HG02943 (cell line): ENCODE data around the gene MIPEP.

Experiments used
- ATAC-seq: cut with Tn5 transposase; IDR thresholded peaks from one replicate; pipeline ENCODE4 v1.9.1; 2021; ENCODE audit warnings: mild to moderate bottlenecking, low read depth, moderate library complexity; ENCODE audit not compliant: unreplicated experiment

MIPEP gene

DNA sequence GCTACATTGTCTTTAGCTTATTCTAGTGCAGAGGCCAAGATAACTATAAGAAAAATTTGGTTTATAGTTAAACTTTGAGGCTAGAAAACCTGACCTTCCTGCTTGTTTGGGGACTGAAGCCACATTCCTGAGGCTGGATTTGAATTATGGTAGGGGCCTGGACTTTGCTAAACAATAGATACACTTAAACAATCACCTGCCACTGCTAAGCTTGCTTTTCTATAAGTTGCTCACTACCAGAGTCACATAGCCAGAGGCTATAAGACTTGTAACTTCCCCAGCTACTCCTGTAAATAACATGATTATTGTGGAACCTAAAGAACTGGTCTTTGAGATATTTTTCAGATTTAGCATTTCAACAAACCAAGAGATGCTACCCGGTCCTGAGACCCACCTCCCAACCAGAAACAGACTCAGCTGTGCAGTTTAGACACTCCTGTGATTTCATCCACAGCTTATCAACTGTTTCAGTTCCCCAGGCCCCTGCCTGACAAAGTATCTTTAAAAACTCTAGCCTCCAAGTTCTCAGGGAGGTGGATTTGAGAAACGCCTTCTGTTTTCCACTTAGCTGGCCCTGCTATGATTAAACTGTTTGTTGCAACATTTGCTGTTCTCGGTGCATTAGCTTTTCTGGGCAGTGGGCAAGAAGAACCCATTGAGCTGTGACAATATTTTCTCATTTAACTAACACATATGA lies 77.7 kb downstream of the MIPEP start:
- ATAC-seq, result no peak

GRCh38 chr13:23810685-23811240 lies 78.4 kb downstream of the MIPEP start:
- ATAC-seq, result no peak

DNA sequence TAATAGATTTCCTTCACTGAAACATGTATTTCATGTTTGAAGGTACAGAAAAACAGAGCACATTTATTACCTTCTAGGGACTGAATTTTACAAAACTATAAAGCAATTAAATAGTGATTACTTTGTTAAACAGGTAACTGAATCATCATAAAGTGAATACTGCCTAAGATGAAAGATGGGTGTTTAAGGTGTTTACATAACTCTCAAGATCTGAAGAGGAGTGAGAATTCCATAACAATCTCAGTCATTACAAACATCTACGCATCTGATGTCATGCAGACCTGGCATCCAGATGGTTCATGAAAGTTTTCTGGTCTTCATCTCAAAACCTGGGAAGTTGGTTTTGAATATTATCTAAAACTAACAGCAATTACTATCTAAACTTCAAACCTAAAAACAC lies 80.4 kb downstream of the MIPEP start:
- no peak for ATAC-seq

GRCh38 chr13:23806874-23807526 lies 82.2 kb downstream of the MIPEP start:
- ATAC-seq, result peak; percentile 32

DNA sequence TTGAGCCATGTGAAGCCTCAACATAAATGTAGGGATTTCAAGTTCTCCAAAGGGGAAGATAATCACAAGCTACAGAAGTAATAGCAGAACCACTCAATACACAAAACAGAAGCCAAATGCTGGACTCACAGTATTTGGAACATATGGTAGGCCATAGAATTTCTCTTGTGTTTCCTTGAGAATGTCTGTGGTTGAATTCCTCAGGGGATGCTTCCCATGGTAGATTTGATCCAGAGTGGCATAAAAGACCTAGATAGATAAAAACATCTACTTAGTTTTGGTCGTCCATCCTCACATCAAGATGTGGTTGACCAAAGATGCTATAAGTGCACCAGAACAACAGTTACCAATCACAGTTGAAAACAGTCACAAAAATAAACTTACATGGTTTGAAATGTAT lies 83.4 kb downstream of the MIPEP start:
- no peak for ATAC-seq

DNA sequence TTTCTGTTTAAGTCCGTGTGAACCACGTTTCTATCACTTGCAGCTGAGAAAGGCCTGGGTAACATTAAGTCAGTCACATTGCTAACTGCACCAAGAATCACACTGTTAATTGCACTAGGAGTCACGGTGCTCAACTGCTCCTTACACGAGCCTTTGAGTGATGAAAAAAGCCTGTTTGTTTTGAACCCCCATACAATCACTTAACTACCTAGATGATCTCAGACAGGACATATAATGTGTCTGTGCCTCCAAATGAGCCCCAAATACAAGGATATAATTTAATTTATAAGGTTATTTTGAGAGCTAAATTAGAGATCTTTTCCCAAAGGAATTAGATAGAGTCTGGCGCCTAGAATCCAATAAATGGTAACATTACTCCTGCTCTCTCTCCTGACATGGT lies 84.1 kb downstream of the MIPEP start:
- ATAC-seq, result no peak

DNA sequence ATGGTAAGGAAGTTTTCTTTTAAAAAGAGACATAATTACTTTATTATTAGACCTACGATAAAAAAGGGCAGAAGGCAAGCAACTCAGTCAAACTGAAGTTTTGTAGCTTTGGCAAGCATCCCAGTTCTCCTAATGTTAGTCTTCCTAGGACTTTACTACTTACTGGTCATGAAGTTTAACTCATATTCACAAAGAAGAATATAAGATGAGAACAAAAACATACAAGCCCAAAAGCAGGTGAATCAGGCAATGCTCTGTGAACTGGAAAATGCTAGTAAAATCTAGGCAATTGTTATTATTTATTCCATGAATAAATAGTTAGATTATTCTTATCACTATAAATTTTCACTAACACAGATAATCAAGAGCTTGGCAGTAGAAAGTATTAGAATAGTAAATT lies 85.0 kb downstream of the MIPEP start:
- ATAC-seq, result no peak

DNA sequence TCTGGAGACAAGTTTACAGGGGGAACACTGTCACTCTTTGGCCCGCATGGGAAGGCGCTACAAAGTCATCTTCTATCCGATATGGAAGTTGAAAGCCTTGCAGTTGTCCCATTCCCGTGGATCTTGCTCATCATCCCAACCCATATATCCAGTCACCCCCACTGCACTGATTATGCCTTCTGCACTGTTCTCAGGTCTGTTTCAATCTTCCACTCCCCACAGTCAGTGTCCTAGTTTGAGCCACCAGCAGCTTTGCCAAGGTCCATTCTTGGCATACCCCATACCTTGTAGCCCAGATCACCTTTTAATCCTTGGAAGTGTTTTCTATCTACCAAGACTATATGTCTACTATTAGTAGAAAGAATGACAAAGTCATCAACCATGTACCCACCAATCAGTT lies 88.1 kb downstream of the MIPEP start:
- no peak for ATAC-seq

- ATAC-seq, result peak; percentile 89
Observed at GRCh38 chr13:23799945-23800344, 89.3 kb downstream of the MIPEP start.

DNA sequence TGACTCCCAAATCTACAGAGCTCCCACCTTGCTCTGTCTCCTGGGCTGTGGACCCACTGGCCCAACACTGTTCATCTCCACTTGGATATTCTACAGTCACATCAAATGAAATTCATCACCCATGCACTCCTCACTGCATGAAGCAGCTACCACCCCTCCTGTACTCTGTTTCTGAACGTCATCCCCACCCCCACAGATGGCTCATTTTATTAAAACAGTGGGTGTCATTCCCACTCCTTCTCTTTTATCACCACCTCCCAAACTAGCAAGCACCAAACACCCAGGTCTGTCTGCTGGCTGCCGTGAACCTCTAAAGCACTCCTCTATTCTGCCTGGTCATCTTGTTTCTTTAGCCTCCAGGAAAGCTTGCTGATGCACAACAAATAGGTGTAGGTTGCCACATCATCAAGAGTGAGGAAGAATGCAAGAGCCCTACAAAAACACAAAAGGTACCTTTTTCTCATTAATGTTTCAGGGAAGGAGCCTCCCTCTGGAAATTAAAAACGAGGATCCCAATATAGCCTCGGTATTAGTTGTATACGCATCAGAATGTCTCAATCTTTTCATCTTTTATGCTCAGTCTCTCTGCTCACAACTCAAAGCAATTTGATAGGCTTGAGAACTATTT lies 91.8 kb downstream of the MIPEP start:
- no peak for ATAC-seq

DNA sequence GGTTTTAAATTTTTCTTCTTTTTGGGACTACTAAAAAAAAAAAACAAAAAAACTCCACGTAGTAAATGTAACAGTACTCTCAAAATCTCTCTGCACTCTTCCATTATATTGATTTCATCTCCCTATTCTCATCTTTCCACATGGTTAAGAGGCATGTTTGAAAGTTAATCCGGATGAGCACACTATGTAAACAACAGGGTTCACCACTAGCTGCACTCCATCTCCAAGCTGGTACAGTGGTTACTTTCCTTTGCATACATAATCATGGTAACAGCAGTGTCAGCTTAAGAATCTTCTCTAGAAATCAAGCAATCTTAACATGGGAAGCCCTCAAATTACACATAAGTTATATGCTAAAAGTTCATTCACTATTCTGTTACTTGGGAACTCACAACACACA lies 92.6 kb downstream of the MIPEP start:
- ATAC-seq, result no peak

DNA sequence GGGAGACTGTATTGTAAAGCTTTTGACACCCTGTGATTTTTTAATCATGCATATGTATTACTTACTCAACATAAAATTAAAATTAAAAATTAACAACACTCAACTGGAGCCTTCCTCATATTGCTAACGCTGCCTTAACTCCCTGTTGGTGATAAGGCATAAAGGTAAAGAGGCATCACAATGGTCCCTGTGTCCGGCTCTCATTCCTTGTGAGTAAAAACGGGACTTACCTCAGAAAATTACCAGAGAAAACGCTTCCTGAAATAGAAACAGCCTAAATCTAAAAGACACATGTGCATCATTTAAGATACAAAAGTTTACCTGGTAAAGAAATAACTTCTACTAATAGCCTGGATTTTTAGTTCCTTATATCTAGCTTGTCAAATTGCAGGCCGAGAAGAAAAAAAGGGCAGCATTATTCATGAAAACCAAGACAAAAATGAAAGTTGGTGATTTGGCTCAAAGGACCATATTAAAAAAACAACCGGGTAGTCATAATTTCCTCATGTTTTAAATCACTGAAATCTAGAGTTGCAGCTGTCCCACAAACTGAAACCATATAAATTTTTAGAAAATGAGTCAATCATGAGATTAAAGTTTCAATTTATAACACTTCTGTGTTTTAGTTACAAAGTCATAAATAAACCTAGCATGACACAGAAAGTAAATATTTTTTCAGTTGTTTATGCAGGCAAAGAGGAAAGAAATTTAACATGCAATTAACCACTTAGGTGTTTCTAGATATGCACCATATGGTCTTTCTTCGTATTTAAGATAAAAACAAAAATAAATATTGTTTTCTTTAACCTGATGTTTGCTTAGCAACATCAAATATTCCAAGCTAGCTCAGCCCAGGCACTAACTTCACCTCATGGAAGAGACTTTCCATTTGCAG lies 94.7 kb downstream of the MIPEP start:
- ATAC-seq, result no peak

DNA sequence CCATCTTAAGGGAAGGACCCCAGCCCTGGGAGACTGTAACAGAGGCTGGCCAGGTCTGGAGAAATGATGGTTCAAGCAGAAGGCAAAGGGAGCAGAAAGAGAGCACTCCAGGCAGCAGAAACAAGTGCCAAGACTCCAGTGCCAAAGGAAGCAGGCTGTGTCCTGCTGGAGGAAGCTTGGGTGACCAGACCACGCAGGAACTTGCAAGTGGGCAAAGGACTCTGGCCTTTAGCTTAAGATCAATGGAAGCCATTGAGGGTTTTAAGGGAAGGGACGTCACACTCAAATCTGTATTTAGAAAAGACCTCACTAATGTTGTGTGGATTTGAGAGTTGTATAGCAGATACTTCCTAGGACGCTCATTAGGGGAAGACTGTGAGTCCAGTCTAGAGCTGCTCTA lies 95.5 kb downstream of the MIPEP start:
- no peak for ATAC-seq

DNA sequence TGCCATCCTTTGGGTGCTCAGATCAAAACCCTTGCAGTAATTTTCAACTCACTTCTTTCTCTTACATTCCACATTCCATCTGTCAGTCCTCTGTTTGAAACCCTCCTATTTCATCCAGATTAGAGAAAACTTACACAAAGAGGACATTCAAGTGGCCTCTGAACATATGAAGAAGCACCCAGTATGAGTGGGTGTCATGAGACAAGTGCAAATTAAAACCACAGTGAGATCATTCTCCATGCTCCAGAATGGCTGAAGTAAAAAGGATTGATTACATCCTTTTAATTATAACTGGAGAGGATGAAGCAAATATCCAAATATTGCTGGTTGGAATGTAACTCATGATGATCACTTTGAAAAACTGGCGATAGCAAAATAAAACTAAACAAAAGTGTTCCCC lies 96.5 kb downstream of the MIPEP start:
- ATAC-seq, result no peak

DNA sequence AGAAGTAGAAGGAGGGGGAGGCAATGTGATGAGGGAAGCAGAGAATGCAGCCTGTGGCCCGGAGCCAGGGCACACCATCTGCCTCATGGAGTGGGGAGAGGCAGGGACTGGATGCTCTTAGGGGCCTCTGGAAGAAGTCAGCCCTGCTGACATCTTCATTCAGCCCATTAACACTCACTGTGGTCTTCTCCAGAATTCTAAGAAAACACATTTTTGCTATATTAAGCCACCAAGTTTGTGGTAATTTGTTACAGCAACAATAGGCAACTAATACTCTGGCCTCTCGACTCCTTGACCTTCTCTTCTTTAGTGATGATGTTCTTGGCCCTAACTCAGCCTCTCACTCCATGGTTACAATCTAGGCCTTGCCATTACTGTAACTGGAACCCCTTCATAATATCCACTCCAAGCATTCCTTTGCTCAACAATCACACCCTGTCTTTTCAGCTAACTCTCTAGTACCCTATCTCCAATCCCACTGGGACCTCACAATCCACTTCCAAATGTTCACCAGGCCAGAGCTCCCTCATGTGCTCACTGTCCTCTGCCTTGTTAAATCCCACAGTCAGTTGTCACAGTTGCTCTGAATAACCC lies 98.5 kb downstream of the MIPEP start:
- no peak for ATAC-seq

DNA sequence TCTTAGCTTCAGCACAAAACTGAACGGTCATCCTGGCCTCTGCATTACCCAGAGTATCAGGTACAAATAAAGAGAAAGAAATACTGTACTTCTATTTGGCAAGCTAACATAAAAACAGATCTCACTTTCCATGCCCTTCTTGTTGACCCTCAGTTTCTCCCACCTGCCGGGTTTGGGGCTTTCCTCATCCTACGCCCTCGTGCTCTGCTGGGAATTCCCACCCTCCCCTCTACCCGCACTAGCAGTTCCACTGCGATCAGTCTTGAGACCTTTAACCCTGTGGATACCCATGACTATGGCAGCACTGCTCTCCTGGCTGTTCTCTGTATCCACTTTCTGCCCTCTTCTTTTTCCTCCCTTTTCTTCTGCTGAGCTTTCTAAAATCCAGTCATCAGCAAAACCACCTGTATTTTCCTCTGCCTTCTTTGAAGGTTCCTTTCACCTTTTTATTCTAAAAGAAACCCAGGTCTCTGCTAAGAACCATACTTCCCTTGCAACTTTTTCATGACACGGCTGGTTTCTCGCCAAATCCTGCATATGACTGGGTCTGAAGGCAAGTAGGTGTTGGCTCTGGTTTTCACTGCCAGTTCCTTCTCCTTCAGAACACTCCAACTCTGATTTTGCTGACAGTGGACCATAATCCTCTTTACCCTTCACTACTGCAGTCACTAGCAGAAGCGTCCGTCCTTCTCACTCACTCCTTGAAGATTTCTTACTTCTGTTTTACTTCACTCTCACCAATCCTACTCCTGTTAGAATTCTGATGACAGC lies 99.4 kb downstream of the MIPEP start:
- no peak for ATAC-seq

DNA sequence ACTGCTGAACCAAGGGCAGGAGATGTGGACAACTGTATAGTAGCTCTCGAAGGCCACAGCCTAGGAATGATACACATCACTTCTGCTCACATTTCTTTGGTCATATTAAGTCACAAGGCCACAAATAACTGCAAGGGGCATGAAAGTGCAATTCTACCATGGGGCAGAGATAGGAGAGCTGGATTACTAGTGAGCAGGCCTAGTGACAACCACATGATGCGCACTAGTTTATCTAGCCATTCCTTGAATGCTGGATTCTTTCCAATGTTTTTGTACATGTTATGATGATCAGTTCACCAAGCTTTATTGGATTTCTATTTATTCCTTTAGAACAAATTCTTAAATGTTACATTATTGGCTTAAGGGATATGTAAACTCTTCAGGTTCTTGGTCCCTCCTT lies 100.7 kb downstream of the MIPEP start:
- ATAC-seq, result no peak

- no peak for ATAC-seq
Observed at GRCh38 chr13:23787464-23787863, 101.7 kb downstream of the MIPEP start.

GRCh38 chr13:23786607-23787006 lies 102.6 kb downstream of the MIPEP start:
- no peak for ATAC-seq

DNA sequence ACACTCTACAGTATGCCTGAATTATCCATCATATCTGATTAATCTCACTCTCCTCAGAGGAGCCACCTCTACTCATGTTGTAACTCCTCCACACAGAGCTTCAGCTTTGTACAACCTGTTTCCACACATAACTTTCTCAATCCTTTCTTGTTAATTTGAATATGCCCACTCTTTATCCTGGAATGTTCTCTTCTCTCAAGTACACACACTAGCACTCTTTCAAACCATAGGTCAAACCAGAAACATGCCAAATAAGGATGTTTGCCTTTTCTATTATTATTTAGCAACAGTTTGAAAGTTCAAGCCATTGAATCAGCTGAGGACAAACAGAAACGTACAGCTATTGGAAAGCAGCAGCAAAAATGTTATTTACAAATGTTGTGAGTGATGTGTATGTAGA lies 110.3 kb downstream of the MIPEP start:
- no peak for ATAC-seq
